GM19193 (cell line): ENCODE measurements around the gene PALD1.

Experiments used
- POLR2A ChIP-seq: IDR thresholded peaks from 4 replicates; pipeline ENCODE4 v1.6.1; 2011; ENCODE audit not compliant: insufficient read depth, insufficient read length; ENCODE audit errors: extremely low read depth

Gene PALD1

GRCh38 chr10:70571636-70572439 lies 93.3 kb downstream of the PALD1 start:
- no peak for TF ChIP-seq POLR2A

- TF ChIP-seq POLR2A, result no peak
Measured at GRCh38 chr10:70573599-70574506, 95.3 kb downstream of the PALD1 start.

DNA sequence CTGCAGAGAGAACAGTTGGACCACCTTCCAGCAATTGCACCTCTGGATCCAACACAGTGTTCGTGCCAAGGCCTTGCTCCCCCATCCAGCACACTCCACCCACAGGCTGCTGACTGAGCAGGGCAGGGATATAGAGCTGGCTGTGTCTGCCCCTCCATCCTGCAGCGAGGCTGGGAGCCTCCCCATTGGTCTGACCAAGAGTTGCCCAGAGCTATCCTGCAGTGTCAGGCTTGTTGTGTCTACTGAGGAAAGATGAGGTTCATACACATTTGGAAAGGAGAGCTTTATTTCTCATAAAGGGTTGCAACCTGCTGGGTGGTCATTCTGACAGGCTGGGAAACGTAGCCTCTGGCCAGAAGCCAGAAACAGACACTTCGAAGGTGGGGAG lies 96.9 kb downstream of the PALD1 start:
- no peak for TF ChIP-seq POLR2A

DNA sequence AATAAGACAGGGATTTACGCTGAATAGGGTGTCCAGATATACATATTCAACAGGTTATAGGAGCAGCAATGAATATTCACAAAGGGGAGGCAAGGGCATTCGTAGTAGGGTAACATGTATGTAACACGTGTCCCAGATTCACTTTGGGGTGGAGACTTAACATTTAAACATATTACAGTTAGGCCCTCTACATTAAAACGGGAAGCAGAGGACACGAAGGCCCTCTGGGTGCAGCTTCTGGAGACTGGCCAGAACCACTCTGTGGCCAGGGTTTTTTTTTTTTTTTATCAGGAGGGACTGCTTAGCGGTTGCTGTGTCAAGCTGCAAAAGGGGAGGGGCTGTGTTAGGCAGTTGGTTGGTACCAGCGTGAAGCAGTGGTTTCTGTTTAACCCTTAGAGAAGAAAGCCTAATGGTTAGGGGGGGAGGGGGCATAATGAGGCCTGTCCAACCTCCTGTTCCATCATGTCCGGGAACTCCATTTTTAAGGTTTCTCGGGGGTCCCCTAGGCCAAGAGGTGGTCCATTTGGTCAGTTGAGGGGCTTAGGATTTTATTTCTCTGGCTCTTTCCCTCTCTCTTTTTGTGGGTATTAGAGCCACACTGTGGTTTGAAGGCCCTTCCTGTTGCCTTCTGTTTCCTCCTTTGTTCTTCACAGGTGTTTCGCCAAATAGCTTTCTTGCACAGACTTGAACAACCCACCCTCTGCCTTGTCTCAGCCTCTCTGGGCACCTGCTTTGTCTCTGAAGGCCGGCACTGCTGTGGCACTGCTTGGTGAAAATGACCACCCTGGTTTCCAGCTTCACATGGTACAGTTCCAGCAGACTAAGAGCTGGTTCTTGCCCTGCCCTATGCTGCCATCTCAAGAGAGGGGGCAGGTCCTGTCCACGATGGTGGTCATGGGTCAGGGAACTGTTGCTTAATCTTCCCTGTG lies 97.6 kb downstream of the PALD1 start:
- TF ChIP-seq POLR2A, result peak; percentile 32

GRCh38 chr10:70576803-70577517 lies 98.4 kb downstream of the PALD1 start:
- no peak for TF ChIP-seq POLR2A

DNA sequence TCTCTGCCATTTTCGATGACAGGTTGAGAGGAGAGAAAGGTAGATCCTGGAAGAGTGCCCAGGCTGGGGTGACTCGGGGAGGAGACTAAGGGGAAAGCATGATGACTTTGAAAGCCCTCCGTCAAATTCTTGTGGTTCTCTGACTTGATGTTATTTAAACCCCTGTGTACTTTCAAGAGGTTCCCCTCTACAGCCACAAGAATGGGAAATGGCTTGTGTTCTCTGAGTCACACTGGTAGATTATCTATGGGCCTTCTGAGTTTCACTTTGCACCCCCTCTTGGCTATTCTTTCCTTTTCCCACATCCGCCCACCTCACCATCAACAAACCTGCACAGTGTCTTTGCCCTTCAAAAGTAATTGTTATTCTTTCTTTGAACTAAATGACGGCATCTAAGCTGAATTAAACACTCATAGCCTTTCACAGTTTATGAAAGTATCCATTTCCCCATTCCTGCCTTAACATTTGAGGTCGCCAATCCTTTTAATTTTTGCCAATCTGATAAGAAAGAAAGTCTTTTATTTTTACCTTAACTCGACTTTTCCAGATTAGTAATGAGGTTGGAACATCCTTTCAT lies 99.9 kb downstream of the PALD1 start:
- no peak for TF ChIP-seq POLR2A

- TF ChIP-seq POLR2A, result no peak
Measured at GRCh38 chr10:70579234-70580002, 100.9 kb downstream of the PALD1 start.

DNA sequence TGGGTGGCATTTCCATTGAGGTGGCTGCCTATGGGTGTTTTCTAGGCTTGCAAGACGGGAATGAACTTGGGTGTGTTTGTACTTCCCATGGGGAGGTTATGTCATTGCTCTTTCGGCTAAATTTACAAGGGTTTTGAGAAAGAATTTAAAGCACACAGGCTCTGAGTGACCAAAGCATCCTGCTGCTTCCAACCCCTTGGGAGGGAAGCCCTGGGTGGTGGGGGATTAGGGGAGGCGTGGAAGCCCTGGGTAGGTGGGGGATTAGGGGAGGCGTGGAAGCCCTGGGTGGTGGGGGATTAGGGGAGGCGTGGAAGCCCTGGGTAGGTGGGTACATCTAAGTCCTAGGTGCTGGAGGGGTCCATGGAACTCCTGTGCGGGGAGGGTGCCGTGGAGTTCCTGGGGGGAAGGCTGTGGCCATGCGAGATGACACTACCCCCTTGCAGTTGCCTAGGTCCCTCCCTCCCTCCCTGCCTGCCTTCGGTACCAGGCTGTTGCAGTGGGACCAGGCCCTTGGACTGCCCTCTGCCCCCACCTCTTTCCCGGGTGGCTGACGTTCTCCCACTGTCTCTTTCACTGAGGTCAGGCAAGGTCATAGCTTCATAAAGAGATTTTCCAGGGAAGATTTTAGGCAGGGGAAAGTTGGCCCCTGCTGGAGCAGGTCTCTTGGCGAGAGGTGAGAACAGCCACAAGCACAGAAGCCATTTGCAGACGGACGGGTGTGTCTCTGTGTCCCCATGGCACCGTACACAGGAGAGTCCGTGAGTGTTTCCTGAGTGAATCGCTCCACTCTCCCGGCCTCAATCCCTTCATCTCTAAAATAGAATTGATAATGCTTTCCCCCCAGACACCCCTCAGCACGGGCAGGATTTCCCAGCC lies 104.5 kb downstream of the PALD1 start:
- TF ChIP-seq POLR2A, result no peak

- no peak for TF ChIP-seq POLR2A
Measured at GRCh38 chr10:70583669-70584037, 105.1 kb downstream of the PALD1 start.

GRCh38 chr10:70584366-70584765 lies 105.8 kb downstream of the PALD1 start:
- TF ChIP-seq POLR2A, result no peak

DNA sequence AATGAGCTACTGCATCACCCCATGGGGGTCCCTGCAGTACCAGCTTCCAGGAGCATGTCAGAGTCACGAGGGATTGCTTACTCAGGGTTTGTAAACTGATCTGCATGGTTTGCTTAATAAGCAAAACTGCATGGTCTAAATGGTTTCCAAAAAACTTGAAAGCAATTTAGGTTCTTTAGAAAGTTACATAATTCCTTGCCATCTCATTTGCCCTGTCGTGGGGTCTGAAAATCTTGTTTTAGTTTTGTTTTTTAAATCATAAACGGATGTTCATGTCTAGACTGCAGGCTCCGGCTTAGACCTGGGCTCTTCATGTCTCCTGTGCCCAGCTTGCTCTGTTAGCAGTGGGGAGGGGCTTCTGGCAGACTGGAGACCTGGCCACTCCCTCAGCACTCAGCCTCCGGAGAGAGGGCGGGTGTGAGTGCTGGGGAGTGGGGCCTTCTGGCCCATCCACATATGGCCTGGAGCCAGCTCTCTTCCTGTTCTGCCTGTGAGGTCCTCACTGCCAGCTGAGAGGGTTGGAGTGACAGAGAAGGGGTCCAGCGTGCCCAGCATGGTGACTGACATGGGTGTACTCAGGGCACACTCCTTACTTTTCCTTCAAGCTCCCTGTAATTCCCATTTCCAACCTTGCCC lies 106.5 kb downstream of the PALD1 start:
- no peak for TF ChIP-seq POLR2A
